CD8-positive, alpha-beta memory T cell (primary cell): Measurements from ENCODE around the gene TMEM53. TPM values are rescaled to one million over a fixed set of nuclear protein-coding genes. Genes with fewer than 3 reads are reported as not detected.

Source experiments
- polyA plus RNA-seq: library from polyadenylated mRNA; unstranded; fragments of 300-500 nt; fragmentation: Illumina TruSeq; gene quantifications from one replicate; pipeline ENCODE4 v1.2.3, GENCODE V29; 2021
- total RNA-seq, 2 experiments: library from RNA; stranded (reverse); gene quantifications; one replicate each; pipeline ENCODE4 v1.2.3, GENCODE V29; 2021

TMEM53 gene
- total and polyA plus RNA-seq, 3 experiments from 2014 or later: 2.3 to 7.1 (median 2.5) TPM

Other genes with a start within 250 kb of the TMEM53 start
- 10 to 100 TPM; 33.3 to 38.0 TPM for gene ARMH1, start 233 bp upstream of the TMEM53 start, total RNA-seq
- gene ARMH1, start 233 bp upstream of the TMEM53 start, polyA plus RNA-seq: 21.1 TPM
- not detected for gene RNU5D-1, start 56.7 kb upstream of the TMEM53 start, total RNA-seq
- not detected for gene RNU5D-1, start 56.7 kb upstream of the TMEM53 start, polyA plus RNA-seq
- 10 to 100 TPM; 40.4 to 41.4 TPM for gene KIF2C, start 65.4 kb upstream of the TMEM53 start, total RNA-seq
- gene KIF2C, start 65.4 kb upstream of the TMEM53 start, polyA plus RNA-seq: 0.61 TPM
- gene RPS8, start 101.1 kb upstream of the TMEM53 start, total RNA-seq: 1,000 to 10,000 TPM; 2,426 to 2,465 TPM
- gene RPS8, start 101.1 kb upstream of the TMEM53 start, polyA plus RNA-seq: 972 TPM
- 1 to 10 TPM; 1.2 to 1.4 TPM for gene BEST4, start 113.7 kb upstream of the TMEM53 start, total RNA-seq
- gene BEST4, start 113.7 kb upstream of the TMEM53 start, polyA plus RNA-seq: 0.54 TPM
- gene PLK3, start 125.9 kb upstream of the TMEM53 start, total RNA-seq: 100 to 1,000 TPM; 104 to 114 TPM
- gene PLK3, start 125.9 kb upstream of the TMEM53 start, polyA plus RNA-seq: 22.5 TPM
- under 1 TPM; 0.28 to 0.31 TPM for gene DYNLT4, start 132.9 kb upstream of the TMEM53 start, total RNA-seq
- not detected for gene DYNLT4, start 132.9 kb upstream of the TMEM53 start, polyA plus RNA-seq
- 1 to 10 TPM; 7.3 to 7.8 TPM for gene BTBD19, start 134.0 kb upstream of the TMEM53 start, total RNA-seq
- 0.24 TPM for gene BTBD19, start 134.0 kb upstream of the TMEM53 start, polyA plus RNA-seq
- gene PTCH2, start 168.8 kb upstream of the TMEM53 start, total RNA-seq: 1 to 10 TPM; 1.1 to 1.7 TPM
- gene PTCH2, start 168.8 kb upstream of the TMEM53 start, polyA plus RNA-seq: not detected